22Rv1 (cell line): ENCODE results near the gene SENP7.

Experiments used
- CTCF ChIP-seq: fragments of 450-650 bp; IDR thresholded peaks from 2 replicates; pipeline ENCODE4 v1.5.1; 2017; ENCODE audit warnings: mild to moderate bottlenecking
- ZFX ChIP-seq: fragments of 450-650 bp; IDR thresholded peaks from 2 replicates; pipeline ENCODE4 v1.6.1; 2017; ENCODE audit warnings: antibody characterized with exemption, borderline replicate concordance

- no peak for TF ChIP-seq CTCF
- TF ChIP-seq ZFX = no peak
Observed at GRCh38 chr3:101561630-101562328, 48.8 kb upstream of the SENP7 start, which contains the start of gene TRMT10C.
